NCI-H1417 (cell line): ENCODE data around the gene DGKI.
A peak's percentile ranks its signal among the peaks of the same experiment; 100 is the strongest.

Experiments
- DNase-seq, 3 experiments: peaks; one replicate each; lab custom pipeline; 2025; lab: John Stamatoyannopoulos, UW

DGKI gene

DNA sequence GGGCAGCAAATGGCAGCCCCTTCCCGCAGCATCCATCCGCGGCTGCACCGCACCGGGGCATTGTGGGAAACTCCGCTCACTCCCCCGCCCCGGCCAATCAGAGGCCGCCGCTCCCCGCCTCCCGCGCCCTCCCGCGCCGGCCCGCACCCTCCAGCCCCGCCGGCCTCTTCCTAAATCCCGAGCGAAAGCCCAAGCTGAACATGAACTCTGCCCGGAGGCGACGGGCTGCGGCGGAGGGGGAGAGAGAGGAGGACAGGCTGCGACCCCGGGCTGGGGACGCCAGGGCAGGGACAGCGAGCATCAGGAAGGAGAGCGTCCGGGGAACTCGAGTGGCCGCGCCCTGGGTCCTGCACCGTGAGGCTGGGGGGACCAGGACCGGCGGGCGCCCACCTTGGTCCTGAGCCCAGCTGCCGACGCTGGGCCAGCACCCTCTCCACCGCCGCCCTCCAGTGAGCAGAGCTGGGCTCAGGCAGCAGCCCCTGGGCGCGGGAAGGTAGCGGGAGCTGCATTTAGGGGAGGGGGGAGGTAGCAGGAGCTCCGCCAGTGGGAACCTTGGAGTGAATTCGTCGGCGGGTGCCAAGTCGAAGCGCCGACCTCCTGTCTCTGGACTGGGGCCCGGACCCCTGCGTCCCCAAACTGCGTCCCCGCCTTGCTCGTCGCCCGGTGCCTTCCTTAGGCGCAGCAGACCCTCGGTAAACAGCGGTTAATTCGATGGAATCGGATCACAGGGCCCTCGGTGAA is at the start of gene DGKI:
DGKI (minus strand) TSS at position 148 of the 741 bp plus-strand sequence.
- DNase-seq, result peak; percentile 34 to 88 (median 84)

DNA sequence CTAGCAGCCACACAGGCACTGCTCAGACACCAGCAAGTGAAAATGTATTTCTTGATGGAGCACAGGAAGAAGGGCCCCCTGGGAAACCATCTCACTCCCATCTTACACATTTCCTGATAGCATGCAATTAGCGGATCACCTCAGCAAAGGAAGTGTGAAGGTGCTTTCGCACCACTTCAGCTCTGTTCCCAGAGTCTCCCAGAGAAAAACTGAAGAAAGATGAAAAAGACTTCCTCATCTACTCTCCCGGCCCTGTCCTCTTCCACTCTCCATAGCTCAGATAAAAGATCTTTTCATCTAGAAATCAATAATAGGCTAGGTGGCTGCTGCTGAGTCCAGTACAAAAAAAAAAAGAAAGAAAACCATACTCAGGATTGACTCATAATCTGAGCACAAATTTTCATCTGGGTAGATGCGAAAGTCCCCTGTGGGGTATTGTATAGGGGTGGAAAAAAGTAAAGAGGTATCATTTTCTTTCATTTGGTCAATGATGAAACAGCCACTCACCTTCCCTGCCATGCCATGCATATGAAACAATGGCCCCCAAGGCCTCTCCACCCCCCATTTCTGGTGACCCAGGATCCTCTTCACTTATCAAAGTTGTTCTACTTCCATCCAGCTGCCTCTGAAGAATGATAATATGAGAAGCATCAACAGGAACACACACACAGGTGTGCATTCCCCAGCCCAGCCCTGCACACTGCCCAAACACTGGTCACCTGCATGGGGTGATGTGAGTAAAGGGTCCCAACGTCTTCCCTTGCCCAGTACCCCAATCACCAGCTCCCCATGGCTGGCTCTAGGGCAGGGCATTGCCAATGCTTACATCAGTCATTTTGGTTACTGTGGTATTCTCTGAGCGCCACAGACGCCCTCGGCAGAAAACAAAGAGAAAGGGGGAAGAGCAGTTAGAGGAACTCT is 48.8 kb upstream of the DGKI start:
- no peak for DNase-seq

DNA sequence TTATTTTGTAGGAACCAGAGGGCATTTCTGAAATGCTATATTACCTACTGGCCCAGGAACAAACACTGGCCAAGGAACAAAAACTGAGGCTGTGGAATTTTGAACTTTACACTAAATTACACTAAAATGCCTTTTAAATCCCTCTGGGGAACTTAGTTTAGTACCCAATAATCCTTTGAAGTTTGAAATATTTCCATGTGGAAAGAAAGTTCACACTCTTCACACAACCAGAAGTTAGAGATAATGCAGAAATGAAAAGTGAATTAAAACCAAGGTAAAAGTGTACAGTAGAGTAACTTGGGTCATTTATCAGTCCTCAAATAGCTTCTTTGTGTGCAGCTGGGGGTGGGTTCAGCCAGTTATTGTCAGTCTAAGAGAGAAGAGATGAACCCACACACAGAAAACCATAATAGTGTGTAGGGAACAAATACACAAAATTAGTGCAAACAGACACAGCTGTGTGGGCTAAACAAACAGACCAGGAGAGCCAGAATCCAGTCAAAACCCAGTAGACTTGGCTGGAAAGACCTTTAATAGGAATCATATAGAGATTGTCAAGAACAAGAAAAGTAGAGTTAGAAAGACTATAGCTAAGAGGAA is 46.5 kb upstream of the DGKI start:
- no peak for DNase-seq

DNA sequence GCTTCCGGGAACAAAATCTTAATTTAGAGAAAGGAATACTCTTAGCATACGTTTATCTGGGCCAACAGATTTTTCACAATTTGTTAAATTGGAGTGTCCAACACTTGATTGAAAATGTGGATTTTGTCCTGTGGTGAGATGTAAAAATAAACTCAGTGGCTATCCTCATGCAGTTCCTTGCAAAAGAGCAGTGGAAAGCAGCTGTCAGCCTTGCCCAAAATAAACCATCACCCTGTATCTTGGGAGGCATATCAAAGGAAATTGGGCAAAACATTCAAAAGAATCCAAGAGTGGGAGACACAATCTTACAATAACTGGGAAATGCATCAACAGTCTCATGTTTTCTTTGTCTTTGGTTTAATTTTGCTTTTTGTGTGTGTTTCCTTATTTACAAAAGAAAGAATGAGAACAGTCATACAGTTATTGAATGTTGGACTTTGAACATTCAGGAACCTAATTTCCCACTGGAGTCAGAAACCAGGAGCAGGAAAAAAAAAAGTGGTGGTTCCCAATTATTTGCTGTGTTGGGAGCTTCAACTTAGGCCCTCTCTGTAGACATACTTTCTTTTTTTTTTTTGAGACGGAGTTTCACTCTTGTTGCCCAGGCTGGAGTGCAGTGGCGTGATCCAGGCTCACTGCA is 44.4 kb upstream of the DGKI start:
- no peak for DNase-seq

DNA sequence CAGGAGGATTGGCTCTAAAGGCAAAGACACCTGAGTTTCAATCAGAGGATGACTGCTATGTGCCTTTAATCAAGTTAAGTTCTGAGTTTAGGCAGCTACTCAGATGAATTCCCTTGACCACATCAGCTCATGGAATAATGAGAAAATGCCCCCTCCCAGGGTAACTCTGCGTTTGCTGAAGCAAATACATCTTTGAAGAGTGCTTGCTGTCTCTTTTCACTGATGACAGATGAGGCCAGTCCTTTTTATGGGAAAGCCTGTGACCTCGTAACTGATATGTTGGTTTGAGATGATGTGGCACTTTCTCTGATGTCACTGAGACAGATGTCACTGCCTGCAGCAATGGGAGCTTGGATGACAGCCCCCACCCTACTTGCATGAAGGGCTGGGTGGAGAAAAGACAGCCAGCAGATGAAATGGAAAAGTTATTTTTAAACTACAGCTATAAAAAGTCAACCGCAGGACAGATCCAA is 43.7 kb upstream of the DGKI start:
- peak in 1 of 3 experiments; percentile 12 for DNase-seq

DNA sequence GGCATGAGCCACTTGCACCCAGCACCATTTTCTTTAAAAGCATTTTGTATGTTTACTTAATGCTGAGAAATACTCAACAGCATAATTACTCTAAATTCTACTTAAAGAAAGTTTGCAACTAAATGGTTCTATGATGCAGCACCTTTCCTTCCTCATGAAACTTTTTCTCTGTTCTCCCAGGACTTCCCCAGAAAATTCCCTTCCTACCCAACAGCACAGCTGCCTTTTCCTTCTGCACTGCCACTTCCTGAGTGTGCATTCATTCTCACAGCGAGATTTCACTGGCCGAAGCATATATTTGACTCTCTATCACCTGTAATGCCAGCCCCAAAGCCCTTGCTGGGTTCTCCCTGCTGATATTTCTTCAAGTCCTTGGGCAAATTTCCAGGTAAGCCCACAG is 41.5 kb upstream of the DGKI start:
- no peak for DNase-seq

DNA sequence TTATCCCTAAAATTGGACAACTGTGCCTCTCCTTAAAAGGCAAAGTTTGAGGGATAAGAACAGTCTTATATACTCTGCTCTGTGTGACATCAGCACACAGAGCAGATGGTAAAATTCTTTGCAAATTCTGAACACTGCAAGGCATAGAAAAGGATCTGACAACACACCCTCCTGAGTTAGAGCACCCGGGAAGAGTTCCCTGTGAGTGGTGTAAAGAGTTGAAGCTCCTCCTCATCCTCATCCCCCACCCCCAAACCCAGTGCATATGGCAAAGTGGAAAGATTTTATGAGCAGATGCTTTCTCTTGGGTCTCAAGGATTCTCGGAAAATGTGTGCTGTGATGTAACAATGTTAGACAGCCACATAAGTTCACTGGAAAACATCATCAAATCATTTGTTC is 40.0 kb upstream of the DGKI start:
- DNase-seq, result no peak

DNA sequence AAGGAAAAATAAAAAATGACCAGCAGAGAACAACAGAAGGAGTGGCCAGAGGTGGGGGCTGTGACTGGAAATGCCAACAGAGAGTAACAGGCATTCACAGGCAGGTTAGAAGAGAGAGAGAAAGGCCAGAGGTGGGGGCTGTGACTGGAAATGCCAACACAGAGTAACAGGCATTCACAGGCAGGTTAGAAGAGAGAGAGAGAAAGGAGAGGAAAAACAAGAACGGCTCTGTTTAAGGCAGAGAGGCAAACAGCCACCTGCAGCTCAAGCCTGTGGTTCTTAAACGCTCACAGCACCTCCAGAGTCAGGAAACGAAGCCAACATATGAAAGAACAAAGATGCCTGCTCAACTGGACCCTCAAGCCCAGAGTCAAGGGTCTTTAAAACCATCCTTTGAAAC is 39.5 kb upstream of the DGKI start:
- no peak for DNase-seq

DNA sequence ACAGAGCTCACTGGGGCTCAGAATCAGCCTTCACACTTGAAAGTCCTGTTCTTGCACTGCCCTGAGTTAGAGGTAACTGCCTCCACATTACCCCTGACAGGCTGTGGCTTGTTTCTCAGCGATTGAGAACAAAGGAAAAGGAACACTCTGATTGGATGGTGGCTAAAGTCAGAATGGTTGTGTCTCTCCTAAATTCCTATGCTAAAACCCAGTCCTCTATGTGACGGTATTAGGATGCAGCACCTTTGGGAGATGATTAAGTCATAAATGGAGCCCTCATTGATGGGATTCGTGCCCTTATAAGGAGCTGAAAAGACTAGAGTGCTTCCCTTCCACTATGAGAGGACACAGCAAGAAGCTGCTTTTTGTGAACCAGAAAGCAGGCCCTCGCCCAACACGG is 38.9 kb upstream of the DGKI start:
- DNase-seq, result no peak

DNA sequence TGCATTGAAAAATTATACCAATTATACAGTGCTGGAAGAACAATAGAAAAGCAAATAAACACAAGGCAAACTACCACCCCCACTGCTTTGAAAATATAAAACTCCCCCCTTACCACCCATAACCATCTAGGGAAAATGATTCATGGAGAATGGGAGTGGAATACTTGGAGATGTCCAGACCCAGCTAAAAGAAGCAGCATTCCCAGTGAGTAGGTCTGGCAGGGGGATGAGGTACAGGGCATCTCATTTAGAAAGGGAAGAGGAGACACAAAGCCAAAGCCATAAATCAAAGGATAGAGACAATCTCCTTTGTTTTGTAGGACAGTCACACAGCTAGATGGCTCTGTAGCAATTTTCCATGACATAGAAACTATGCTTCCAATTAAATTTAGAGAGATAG is 36.0 kb upstream of the DGKI start:
- peak in 1 of 3 experiments; percentile 59 for DNase-seq

DNA sequence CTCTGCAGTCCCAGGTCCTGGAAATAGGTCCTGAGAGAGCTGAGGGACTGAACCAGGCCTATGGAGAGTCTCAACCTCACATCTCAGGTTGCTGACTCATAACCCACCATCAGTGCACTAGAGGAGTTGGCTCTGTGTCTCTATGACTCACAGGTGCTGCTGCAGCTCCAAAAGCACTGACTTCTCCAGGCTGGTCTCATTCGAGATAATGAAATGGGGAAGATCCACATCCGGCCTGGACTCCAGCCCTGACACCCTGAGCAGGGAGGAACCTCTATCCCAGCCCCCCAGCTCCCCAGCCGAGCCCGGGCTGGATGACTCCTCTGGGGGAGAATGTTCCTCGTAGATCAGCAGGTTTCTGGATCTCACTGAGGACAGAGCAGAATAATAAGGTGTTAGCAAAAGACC is 35.5 kb upstream of the DGKI start:
- DNase-seq, result no peak

DNA sequence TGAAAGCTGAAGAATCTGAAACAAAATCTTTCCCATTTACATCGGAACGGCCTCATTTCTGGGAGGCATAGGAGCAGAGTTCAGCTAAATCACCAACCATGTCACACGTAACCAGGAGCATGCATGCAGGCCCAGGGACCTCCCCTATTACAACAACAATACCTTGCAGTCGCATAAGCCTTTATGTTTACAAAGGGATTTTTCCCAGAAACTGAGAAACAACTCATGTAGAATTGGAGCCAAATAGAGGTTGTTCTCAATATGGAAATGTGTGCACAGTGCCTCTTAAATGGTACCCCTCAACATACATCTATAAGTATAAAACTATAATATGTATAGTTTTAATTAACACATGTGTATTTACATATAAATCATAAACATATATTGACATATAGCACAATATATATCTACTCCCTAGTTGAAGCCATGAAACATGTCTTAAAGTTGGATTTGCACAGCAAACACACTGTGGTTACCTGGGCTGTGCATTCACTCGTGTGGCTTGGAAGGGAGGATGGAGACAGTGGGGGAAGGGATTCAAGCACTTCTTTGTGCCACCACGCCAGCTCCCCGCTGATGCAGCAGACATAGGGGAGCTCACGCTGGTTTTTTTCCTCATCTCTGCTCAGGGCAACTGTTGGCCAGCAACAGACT is 35.0 kb upstream of the DGKI start:
- DNase-seq, result no peak

DNA sequence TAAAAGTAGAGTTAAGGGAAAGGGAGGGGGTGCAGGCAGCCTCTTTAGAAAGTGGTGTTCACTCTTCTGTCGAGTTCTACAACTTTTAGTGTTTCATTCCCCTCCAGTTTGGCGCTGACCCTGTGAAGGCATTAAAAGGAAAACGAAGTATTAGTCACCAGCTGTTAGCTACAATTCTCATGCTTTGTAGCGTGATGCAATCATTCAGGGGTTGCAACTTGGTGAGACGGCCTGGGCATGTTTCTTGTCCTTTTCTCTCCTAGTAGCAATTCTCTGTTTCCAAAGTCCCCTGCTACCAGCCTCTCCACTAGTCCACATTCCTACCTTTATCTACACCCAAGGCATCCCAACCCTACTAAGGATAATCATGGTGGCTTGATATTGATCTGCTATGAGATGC is 33.7 kb upstream of the DGKI start:
- no peak for DNase-seq

DNA sequence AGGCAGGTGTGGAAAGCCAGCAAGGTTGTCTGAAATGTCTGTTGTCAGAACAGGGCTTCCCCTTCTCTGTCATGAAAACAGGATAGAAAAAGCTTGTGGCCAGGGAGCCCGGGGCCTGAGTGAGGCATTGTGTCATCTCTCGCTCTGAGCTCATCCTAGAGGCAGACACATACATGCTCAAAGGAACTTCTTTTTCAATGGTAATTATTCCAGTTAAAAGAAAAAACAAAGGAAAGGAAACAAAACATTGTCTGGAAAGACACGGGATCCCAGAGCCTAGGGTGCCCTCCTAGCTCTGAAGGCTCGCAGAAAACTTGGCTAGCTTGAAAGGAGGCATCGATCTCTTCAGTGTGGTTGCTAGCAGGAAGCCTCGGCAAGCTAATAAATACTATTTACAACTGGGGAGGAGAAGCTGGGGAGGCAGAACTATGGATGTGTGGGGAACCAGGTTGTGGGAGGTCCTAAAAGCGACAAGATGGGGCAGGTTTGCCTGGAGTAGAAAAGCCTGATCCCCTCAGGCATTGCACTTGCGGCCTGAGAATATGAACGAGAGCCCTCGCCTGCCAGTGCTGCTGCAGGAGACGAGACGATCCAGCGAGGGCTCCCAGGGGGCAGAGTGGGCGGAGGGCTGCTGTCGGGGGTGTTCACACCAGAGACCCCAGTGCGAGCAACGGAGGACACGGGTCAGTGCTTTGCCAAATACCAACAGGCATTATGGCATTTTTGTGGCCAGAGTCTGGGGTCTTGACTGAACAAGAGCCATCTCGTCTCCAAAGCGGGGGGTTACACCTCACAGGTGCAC is 32.8 kb upstream of the DGKI start:
- no peak for DNase-seq

DNA sequence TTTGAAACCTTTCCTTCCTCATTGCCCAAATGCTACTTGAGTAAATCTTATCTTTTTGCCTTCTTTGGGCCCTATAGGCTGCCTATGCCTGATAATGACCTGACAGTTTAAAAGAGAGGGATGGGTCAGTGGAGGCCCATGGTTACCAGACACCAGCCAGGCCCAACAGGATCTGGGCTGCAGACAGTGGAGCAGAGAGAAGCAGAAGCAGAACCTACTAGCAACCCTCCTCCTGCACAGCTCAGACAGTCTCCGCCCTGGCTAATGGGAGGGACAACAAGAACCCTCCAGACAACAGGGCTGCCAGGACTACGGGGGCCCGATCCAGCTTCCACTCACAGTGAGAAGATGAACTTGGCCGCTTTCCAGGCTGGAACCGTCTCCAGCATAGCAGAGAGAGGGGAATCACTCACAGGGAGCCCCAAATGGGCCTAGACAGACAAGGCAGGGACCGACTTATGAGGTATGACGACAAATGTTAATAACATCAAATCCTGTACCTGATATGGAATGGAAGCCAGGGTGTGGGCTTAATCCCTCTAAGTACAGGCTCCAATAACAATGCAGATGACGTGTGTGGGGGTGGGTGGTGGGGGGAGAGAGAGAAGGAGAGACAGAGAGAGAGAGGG is 31.7 kb upstream of the DGKI start:
- no peak for DNase-seq

DNA sequence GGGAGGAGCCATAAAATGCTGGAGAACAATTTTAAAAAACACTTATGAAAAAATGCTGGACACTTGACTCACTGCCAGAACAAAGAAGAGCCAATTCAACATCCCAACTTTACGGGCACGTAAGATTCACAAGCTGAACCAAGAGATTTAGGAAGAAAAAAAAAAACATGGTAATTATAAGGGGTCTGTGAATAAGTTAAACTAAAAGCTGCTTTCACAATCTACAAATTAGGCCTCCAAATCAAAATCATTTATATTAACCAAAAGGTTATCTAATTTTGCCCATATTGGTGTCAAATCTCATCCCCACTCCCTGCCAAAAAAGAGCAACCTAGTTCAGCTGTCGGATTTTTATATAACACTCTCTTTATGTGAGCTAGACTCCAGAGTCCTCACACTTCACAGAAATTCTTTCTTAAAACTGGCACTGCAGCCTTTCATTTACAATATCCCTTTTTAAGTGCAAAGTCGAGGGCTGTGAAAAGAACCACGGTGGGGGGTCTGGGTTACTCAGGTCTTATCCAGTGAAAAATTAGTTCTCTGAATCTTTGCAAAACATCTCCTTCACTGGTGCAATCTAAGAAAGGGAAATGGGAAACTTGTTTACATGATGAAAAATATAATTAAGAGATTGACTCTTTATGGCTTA is 30.4 kb upstream of the DGKI start:
- DNase-seq, result peak in 1 of 3 experiments; percentile 28

DNA sequence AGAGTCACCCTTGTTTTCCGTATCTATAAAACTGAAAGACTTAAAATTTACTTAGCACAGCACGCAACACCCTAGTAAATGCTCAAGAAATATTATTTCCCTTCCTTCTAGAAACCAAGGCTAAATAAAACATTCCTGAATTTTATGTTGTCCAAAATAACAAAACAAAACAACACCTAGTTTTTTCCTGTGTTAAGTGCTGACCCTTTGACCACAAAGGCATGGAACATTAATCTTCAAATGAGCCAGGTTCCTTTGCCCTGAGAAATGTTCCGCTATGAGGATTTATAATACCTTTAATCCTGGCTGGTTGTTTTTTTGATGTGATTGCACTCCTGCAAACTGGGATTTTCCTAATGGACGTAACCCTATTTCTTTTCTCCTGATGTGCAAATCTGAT is 29.0 kb upstream of the DGKI start:
- no peak for DNase-seq

DNA sequence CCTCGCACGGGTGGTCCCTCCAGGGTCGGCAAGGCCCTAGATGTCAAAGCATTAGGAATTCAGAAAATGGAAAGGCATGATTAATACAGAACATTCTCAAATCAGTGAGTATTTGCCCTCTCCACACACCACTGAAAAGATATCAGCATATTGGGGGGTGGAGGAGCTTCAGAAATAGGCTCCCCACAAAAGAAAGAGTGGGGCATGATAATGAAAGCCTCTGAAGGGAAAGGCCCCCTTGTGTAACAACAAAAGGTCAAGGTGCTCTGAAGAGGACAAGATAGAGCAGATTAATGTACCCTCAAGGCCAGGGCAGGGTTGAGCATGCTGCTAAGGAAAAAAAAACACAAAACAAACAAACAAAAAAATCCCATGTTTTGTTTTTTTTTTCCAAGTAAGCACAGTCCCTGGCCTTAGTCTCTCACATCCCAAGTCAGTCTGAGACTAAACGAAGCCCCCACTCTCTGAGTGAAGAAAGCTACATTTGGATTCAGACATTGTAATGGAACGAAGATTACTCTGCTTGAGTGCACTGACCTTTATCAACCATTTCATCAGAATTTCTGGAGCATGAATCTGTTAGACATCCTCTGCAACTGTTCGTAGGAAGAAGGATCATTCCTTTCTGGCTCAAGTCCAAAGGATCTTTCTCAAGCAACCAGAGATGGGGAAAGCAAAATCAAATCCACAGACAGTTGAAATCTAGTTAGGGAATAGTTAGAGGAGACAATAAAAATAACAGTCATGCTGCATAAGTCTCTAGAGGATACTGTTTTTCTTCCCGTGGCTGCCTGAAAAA is 27.4 kb upstream of the DGKI start:
- DNase-seq, result no peak

DNA sequence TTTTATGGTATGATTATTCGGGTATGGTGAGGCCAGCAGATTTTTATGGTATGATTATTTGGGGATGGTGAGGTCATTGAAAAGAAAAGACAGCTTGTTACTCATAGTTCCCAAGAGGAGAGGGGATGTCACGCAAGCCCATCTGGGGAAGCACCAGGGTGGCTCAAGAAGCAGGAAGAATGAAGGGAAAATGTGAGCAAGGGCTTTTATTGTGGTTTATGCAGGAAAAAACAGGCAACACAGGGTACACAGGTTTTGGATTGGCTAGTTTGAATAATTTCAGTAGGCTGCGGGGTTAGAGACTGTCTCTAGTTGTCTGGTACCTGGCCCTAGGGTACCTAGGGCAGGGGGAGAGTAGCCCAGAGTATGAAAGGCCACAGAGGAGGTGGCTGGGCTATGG is 26.8 kb upstream of the DGKI start:
- DNase-seq, result no peak
